Measurements from ENCODE around the gene ARMH1.
A peak's percentile ranks its signal among the peaks of the same experiment; 100 is the strongest.

Gene ARMH1

DNA sequence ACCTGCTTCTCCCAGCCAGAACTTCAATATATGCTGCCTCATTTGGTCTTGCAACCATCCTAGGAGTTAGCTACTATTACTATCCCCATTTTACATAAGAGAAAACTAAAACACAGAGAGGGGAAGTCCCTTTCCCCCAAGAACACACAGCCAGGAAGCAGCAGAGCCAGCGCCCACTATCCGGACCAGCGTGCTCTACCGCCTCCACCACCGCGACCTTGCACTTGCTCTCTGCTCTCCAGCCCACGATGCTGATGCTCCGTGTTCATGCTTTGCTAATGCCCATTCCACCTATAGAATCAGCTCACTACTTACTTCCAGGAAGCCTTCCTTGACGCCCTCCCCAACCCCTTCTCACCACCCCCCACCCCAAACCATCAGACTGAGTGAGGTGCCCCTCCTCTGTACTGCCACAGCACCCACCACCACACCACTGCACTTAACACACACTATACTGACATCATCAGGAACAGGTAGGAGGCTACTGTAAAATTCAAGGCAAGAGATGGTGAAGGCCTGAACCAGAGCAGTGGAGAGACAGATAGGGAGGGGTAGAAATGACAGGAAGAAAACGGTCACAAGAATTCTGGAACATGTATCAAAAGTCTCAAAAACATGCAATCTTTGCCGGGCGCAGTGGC, 9.7 kb upstream of the ARMH1 start:
- TF ChIP-seq FOXP2 (optimal IDR thresholded peaks at IDR 0.05; ENCODE audit: borderline replicate concordance, extremely low read depth, extremely low read length, insufficient read depth) (no peak), SIN3A (IDR thresholded peaks at IDR 0.05; ENCODE audit: borderline replicate concordance, insufficient read depth, low read length) (no peak), POLR2AphosphoS5 (IDR thresholded peaks at IDR 0.05; ENCODE audit: low read depth, low read length) (no peak), TAF1 (IDR thresholded peaks at IDR 0.05; ENCODE audit: borderline replicate concordance, insufficient read depth, low read length) (no peak)
- TF ChIP-seq, protein P1, sequence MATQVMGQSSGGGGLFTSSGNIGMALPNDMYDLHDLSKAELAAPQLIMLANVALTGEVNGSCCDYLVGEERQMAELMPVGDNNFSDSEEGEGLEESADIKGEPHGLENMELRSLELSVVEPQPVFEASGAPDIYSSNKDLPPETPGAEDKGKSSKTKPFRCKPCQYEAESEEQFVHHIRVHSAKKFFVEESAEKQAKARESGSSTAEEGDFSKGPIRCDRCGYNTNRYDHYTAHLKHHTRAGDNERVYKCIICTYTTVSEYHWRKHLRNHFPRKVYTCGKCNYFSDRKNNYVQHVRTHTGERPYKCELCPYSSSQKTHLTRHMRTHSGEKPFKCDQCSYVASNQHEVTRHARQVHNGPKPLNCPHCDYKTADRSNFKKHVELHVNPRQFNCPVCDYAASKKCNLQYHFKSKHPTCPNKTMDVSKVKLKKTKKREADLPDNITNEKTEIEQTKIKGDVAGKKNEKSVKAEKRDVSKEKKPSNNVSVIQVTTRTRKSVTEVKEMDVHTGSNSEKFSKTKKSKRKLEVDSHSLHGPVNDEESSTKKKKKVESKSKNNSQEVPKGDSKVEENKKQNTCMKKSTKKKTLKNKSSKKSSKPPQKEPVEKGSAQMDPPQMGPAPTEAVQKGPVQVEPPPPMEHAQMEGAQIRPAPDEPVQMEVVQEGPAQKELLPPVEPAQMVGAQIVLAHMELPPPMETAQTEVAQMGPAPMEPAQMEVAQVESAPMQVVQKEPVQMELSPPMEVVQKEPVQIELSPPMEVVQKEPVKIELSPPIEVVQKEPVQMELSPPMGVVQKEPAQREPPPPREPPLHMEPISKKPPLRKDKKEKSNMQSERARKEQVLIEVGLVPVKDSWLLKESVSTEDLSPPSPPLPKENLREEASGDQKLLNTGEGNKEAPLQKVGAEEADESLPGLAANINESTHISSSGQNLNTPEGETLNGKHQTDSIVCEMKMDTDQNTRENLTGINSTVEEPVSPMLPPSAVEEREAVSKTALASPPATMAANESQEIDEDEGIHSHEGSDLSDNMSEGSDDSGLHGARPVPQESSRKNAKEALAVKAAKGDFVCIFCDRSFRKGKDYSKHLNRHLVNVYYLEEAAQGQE (IDR thresholded peaks at IDR 0.05; ENCODE audit: insufficient read depth in 1 of 2, low read depth in 2 of 2, low read length in 2 of 2) = no peak

DNA sequence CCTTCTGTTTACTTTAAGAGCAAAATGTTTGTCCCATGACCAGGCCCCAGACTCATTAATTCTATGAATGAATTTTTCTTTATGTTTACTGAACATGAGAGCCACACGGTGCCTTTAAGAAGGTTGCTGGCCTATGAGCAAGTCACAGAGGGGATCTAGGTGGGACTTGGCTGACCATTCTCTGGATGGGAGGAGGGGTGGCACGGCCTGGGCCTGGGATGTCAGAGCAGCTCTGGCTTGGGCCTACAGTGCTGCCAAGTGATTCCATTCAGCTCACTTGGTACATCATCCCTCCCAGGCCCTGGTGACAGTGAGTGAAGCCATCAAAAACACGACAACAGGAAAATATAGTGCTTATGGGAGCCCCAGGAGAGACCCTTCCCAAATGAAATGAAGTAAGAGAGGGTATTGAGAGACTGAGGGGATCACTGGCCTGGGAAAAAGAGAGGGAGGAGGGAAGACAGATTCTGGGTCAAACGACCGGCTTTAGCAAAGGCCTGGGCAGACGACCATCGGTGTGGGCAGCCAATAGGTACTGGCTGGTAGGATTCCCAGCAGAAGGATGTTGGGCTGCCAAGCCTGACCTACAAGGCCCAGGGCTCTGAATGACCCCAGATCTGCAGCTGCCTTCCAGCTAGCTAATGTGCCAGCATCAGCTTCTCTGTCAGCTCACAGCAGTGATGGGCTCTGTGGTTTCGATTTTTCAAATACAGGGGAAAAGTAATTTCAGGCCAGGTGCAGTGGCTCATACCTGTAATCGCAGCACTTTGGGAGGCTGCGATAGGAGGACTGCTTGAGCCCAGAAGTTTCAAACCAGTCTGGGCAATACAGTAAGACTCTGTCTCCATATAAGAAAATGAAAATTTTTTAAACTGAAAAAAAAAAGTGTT, 3.5 kb upstream of the ARMH1 start:
- no peak for TF ChIP-seq TAF1 (IDR thresholded peaks at IDR 0.05; ENCODE audit: borderline replicate concordance, insufficient read depth, low read length)
- no peak for TF ChIP-seq POLR2AphosphoS5 (IDR thresholded peaks at IDR 0.05; ENCODE audit: low read depth, low read length)
- no peak for TF ChIP-seq FOXP2 (optimal IDR thresholded peaks at IDR 0.05; ENCODE audit: borderline replicate concordance, extremely low read depth, extremely low read length, insufficient read depth)
- TF ChIP-seq, protein P1 (IDR thresholded peaks at IDR 0.05; ENCODE audit: insufficient read depth in 1 of 2, low read depth in 2 of 2, low read length in 2 of 2) = no peak
- TF ChIP-seq SIN3A (IDR thresholded peaks at IDR 0.05; ENCODE audit: borderline replicate concordance, insufficient read depth, low read length) = no peak

DNA sequence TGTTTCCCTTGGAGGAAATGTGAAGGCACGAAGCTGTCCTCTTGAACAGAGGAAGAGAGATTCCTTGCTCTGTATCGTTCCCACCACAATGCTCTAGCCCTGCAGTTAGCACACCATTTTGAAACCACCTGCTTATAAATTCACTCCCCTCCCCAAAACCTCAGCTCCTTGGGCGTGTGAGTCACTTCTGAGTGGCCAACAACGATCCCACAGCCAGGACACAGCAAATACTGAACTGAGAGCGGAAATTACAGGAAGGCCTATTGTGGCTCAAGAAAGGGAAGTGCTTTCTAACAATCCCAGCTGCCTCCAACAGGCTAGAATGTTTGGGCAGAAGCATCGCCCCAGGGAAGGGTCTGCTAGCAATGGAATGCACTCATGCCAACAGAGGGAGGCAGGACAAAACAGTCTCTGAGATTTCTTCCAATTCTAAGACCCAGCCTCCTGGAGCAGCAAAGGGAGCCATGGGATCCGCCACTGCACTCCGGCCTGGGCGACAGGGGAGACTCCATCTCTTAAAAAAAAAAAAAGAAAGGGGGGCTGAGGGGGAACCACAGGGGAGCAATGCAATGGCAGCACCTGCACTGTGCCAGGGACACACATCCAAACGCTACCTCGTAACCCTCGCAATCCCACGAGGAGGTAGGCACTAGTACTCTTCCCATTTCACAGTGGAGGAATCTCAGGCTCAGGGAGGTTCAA, 2.1 kb upstream of the ARMH1 start:
- TF ChIP-seq POLR2AphosphoS5 (IDR thresholded peaks at IDR 0.05; ENCODE audit: low read depth, low read length) (peak; percentile 28; the same call in 1 of the 2 replicates), SIN3A (IDR thresholded peaks at IDR 0.05; ENCODE audit: borderline replicate concordance, insufficient read depth, low read length) (no peak), FOXP2 (optimal IDR thresholded peaks at IDR 0.05; ENCODE audit: borderline replicate concordance, extremely low read depth, extremely low read length, insufficient read depth) (no peak), TAF1 (IDR thresholded peaks at IDR 0.05; ENCODE audit: borderline replicate concordance, insufficient read depth, low read length) (no peak)
- TF ChIP-seq, protein P1 (IDR thresholded peaks at IDR 0.05; ENCODE audit: insufficient read depth in 1 of 2, low read depth in 2 of 2, low read length in 2 of 2) = no peak

DNA sequence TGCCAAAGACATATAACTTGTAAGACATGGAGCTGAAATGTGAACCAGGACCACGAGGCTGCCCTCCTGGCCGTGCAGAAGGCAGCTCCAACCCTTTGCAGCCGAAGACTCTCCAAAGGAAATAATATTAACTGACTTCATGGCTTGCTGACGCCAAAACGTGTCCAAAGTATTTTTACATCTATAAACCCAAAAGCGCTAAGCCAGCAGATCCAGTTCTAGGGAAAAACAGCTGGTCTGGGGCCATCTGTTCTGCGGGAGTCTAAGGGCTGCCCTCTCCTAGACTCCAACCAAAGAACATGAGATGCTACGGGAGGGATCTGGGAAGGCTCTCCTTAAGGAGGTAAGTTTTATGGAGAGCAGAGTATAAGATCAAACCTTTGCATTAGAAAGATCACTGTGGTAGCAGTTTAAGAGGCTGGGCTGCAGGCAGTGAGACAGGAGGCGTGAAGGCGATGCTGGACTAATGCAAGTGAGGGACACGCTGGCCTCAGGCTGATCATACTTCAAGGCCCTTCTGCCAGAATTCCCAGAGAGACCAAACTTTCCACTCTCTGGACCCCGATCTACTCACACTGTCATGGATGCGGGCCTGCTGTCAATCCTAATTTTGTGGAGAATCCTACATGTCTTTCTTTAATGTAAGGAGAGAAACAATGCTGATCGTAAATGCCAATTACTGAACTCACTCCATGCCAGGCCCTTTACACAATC, 1.4 kb upstream of the ARMH1 start:
- TF ChIP-seq FOXP2 (optimal IDR thresholded peaks at IDR 0.05; ENCODE audit: borderline replicate concordance, extremely low read depth, extremely low read length, insufficient read depth) (no peak), TAF1 (IDR thresholded peaks at IDR 0.05; ENCODE audit: borderline replicate concordance, insufficient read depth, low read length) (no peak), SIN3A (IDR thresholded peaks at IDR 0.05; ENCODE audit: borderline replicate concordance, insufficient read depth, low read length) (no peak), POLR2AphosphoS5 (IDR thresholded peaks at IDR 0.05; ENCODE audit: low read depth, low read length) (no peak)
- TF ChIP-seq, protein P1 (IDR thresholded peaks at IDR 0.05; ENCODE audit: insufficient read depth in 1 of 2, low read depth in 2 of 2, low read length in 2 of 2) = no peak
